Measurements from ENCODE around the gene STX4.

The STX4 gene

GRCh38 chr16:31083081-31083480, 49.7 kb downstream of the STX4 start:
- no peak overlapping the region for H3K4me3 ChIP-seq (ENCODE audit: low read depth in 1 of 2, low read length in 2 of 2)
- H3K9ac ChIP-seq (ENCODE audit: low read length) = no peak overlapping the region
- H3K4me1 ChIP-seq (ENCODE audit: insufficient read depth, low read length) = no peaks in the 10 kb centered on the region
- no peak overlapping the region for H3K27ac ChIP-seq (ENCODE audit: low read depth, low read length)
- H3K36me3 ChIP-seq (ENCODE audit: insufficient read depth, low read length) = peaks cover 53% of the 10 kb centered on the region
- no peaks in the 10 kb centered on the region for H3K27me3 ChIP-seq (ENCODE audit: control insufficient read depth in 1 of 2, insufficient read depth in 2 of 2, low read length in 2 of 2)
- H3K9me3 ChIP-seq (ENCODE audit: low read length) = no peaks in the 10 kb centered on the region

DNA sequence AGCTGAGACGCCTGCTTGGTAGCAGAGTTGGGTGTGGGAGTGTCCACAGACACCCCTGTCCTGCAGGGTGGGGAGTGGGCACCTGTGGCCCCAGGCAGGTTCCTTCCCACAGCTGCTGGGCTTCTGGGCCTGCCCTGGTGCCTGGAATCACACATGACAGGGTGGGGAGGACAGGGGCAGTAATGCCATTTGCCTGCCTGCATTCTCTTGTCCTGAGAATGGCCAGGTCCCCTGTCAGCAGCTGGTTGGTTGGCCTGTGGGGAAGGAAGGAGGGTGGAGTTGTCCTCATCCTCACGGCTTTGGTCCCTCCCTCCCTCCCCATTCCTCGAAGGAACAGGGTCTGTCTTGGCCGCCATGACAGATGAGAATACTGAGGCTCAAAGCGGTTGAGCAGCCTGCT, 50.2 kb downstream of the STX4 start:
- no peak overlapping the region for H3K27ac ChIP-seq (ENCODE audit: low read depth, low read length)
- peaks cover 49% of the 10 kb centered on the region for H3K36me3 ChIP-seq (ENCODE audit: insufficient read depth, low read length)
- no peaks in the 10 kb centered on the region for H3K4me1 ChIP-seq (ENCODE audit: insufficient read depth, low read length)
- H3K27me3 ChIP-seq (ENCODE audit: control insufficient read depth in 1 of 2, insufficient read depth in 2 of 2, low read length in 2 of 2) = no peaks in the 10 kb centered on the region
- H3K9ac ChIP-seq (ENCODE audit: low read length) = no peak overlapping the region
- no peak overlapping the region for H3K4me3 ChIP-seq (ENCODE audit: low read depth in 1 of 2, low read length in 2 of 2)
- H3K9me3 ChIP-seq (ENCODE audit: low read length) = no peaks in the 10 kb centered on the region

DNA sequence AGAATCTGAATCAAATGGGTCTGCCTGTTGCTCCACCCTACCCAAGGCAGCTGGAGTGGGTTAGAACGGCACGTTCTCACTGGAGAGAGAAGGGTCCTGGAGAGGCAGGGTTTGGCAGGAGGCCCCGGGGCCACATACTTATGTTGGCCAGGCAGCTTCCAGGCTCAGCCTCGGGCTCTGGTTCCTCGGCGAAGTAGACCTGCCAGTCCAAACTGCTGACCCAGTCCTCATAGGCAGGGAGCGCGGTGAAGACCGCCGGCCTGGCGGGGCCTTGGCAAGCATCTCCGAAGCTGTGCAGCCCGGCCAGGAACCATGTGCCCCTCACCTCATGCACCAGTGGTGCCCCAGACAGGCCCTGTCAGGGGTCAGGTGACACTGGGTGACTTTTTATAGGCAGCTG, 50.6 kb downstream of the STX4 start:
- no peaks in the 10 kb centered on the region for H3K27me3 ChIP-seq (ENCODE audit: control insufficient read depth in 1 of 2, insufficient read depth in 2 of 2, low read length in 2 of 2)
- H3K9ac ChIP-seq (ENCODE audit: low read length) = no peak overlapping the region
- peaks cover 44% of the 10 kb centered on the region for H3K36me3 ChIP-seq (ENCODE audit: insufficient read depth, low read length)
- no peak overlapping the region for H3K4me3 ChIP-seq (ENCODE audit: low read depth in 1 of 2, low read length in 2 of 2)
- no peaks in the 10 kb centered on the region for H3K9me3 ChIP-seq (ENCODE audit: low read length)
- no peak overlapping the region for H3K27ac ChIP-seq (ENCODE audit: low read depth, low read length)
- H3K4me1 ChIP-seq (ENCODE audit: insufficient read depth, low read length) = no peaks in the 10 kb centered on the region

GRCh38 chr16:31084584-31085302, 51.4 kb downstream of the STX4 start:
- Histone ChIP-seq H3K27me3 (ENCODE audit: control insufficient read depth in 1 of 2, insufficient read depth in 2 of 2, low read length in 2 of 2) (no peaks in the 10 kb centered on the region), H3K27ac (ENCODE audit: low read depth, low read length) (no peak overlapping the region), H3K4me3 (ENCODE audit: low read depth in 1 of 2, low read length in 2 of 2) (no peak overlapping the region), H3K36me3 (ENCODE audit: insufficient read depth, low read length) (peaks cover 37% of the 10 kb centered on the region), H3K9me3 (ENCODE audit: low read length) (no peaks in the 10 kb centered on the region), H3K9ac (ENCODE audit: low read length) (no peak overlapping the region), H3K4me1 (ENCODE audit: insufficient read depth, low read length) (no peaks in the 10 kb centered on the region)

GRCh38 chr16:31085411-31085810, 52.1 kb downstream of the STX4 start:
- peaks cover 32% of the 10 kb centered on the region for H3K36me3 ChIP-seq (ENCODE audit: insufficient read depth, low read length)
- no peaks in the 10 kb centered on the region for H3K9me3 ChIP-seq (ENCODE audit: low read length)
- H3K27me3 ChIP-seq (ENCODE audit: control insufficient read depth in 1 of 2, insufficient read depth in 2 of 2, low read length in 2 of 2) = no peaks in the 10 kb centered on the region
- no peak overlapping the region for H3K27ac ChIP-seq (ENCODE audit: low read depth, low read length)
- H3K4me3 ChIP-seq (ENCODE audit: low read depth in 1 of 2, low read length in 2 of 2) = no peak overlapping the region
- H3K9ac ChIP-seq (ENCODE audit: low read length) = no peak overlapping the region
- H3K4me1 ChIP-seq (ENCODE audit: insufficient read depth, low read length) = no peaks in the 10 kb centered on the region

DNA sequence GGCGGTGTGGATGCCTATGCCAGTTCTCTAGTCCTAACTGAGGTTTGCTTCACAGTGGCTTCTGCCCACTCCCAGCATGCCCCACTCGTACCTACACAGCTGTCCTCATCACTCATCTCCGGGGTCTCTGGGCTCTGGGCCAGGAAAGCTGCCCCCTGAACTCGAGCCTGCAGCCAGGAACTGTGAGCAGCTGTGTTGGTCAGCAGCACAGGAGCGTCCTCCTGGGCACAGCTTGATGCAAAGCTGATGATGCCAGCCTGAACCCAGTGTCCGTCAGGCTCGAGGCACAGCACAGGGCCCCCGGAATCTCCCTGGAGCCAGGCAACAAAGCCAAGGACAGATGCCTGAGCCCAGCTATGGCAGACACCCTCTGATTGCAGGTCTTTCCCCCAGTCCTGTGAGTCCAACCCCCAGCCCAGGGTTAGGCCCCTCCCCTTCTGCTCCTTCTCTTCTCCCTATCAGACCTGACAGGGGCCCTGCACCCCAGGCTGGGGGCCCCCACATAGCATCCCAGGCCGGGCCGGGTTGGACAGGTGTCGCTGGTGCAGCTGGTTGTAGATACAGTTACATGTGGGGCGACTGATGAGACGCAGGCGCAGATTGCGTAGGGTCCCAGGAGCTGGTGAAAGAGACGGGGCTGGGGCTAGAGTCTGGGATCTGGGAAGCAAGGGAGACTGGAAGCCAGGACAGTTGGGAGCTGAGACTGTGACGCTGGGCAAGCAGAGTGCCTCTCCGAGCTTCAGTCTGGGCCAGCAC, 52.7 kb downstream of the STX4 start:
- Histone ChIP-seq H3K9me3 (ENCODE audit: low read length) (no peaks in the 10 kb centered on the region), H3K27ac (ENCODE audit: low read depth, low read length) (no peak overlapping the region), H3K4me3 (ENCODE audit: low read depth in 1 of 2, low read length in 2 of 2) (no peak overlapping the region), H3K9ac (ENCODE audit: low read length) (no peak overlapping the region), H3K4me1 (ENCODE audit: insufficient read depth, low read length) (no peaks in the 10 kb centered on the region), H3K36me3 (ENCODE audit: insufficient read depth, low read length) (peaks cover 32% of the 10 kb centered on the region), H3K27me3 (ENCODE audit: control insufficient read depth in 1 of 2, insufficient read depth in 2 of 2, low read length in 2 of 2) (no peaks in the 10 kb centered on the region)

- Histone ChIP-seq H3K27me3 (ENCODE audit: control insufficient read depth in 1 of 2, insufficient read depth in 2 of 2, low read length in 2 of 2) (no peaks in the 10 kb centered on the region), H3K9ac (ENCODE audit: low read length) (no peak overlapping the region), H3K36me3 (ENCODE audit: insufficient read depth, low read length) (peaks cover 30% of the 10 kb centered on the region), H3K27ac (ENCODE audit: low read depth, low read length) (no peak overlapping the region), H3K9me3 (ENCODE audit: low read length) (no peaks in the 10 kb centered on the region), H3K4me1 (ENCODE audit: insufficient read depth, low read length) (no peaks in the 10 kb centered on the region), H3K4me3 (ENCODE audit: low read depth in 1 of 2, low read length in 2 of 2) (no peak overlapping the region)
Measured at GRCh38 chr16:31086629-31086906, 53.2 kb downstream of the STX4 start.

DNA sequence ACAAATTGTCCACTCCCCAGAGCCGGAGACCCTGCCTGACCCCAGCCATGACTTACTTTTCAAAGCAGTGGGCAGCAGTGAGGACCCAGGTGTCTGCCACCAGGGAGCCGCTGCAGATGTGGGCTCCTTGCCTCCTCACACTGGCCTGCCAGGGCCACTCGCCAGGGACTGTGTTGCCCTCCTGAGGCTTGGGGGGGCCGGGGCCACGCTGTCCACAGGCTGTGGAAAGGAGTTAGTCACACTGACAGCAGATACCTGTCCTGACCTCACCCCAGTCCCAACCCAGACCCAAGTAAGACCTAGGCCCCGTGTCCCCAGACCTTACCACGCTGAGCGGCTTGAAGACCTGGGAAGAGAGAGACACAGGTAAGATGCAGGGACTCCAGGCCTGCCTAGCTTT, 54.1 kb downstream of the STX4 start:
- Histone ChIP-seq H3K36me3 (ENCODE audit: insufficient read depth, low read length) (peaks cover 27% of the 10 kb centered on the region), H3K9ac (ENCODE audit: low read length) (no peak overlapping the region), H3K4me3 (ENCODE audit: low read depth in 1 of 2, low read length in 2 of 2) (no peak overlapping the region), H3K27ac (ENCODE audit: low read depth, low read length) (no peak overlapping the region), H3K4me1 (ENCODE audit: insufficient read depth, low read length) (no peaks in the 10 kb centered on the region), H3K9me3 (ENCODE audit: low read length) (no peaks in the 10 kb centered on the region), H3K27me3 (ENCODE audit: control insufficient read depth in 1 of 2, insufficient read depth in 2 of 2, low read length in 2 of 2) (no peaks in the 10 kb centered on the region)

- Histone ChIP-seq H3K4me1 (ENCODE audit: insufficient read depth, low read length) (peaks cover 3% of the 10 kb centered on the region), H3K27me3 (ENCODE audit: control insufficient read depth in 1 of 2, insufficient read depth in 2 of 2, low read length in 2 of 2) (no peaks in the 10 kb centered on the region), H3K36me3 (ENCODE audit: insufficient read depth, low read length) (peaks cover 27% of the 10 kb centered on the region), H3K9me3 (ENCODE audit: low read length) (no peaks in the 10 kb centered on the region), H3K27ac (ENCODE audit: low read depth, low read length) (no peak overlapping the region), H3K4me3 (ENCODE audit: low read depth in 1 of 2, low read length in 2 of 2) (no peak overlapping the region), H3K9ac (ENCODE audit: low read length) (no peak overlapping the region)
Measured at GRCh38 chr16:31087971-31088370, 54.6 kb downstream of the STX4 start.

DNA sequence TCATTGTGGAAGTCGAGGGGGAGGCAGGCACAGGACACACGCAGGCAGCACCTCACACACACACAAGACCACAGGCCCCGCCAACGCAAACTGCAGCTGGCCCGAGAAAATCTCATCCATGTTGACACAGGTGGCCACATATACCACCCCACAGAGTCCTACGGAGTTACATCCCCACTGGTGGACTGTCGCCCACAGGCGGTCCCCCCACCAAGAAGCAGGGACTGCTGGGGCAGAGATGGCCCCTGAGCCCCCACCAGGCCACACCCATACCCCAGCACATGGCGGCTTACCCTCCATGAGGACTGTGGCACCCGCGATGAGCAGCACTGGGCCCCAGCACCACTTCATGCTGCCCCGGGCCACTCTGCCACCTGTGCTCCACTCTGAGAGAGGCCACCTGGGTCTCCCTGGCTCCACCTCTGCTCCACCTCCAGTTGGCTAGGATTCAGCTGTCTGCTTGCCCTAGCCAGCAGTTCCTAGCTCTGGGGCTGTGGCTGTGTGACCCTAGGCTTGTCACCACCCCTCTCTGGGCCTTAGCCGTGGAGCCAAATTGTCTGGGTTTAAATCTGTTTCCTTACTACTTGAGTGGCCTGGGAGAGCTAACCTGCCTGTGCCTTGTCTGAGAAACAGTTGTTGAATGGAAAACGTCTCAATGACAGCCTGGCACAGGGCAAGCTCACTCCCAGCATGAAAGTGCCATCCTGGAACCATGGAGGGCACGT, 55.3 kb downstream of the STX4 start, which contains the start of gene PRSS53:
Gene PRSS53 (minus strand): TSS at position 485 of the 725 bp plus-strand sequence. CDS start 134 bp downstream, at position 351.
- peaks cover 7% of the 10 kb centered on the region for H3K4me1 ChIP-seq (ENCODE audit: insufficient read depth, low read length)
- H3K27ac ChIP-seq (ENCODE audit: low read depth, low read length) = no peak within 1 kb of the TSS
- H3K9ac ChIP-seq (ENCODE audit: low read length) = no peak within 1 kb of the TSS
- H3K36me3 ChIP-seq (ENCODE audit: insufficient read depth, low read length) = peaks cover 24% of the 10 kb centered on the region
- no peaks in the 10 kb centered on the region for H3K9me3 ChIP-seq (ENCODE audit: low read length)
- H3K27me3 ChIP-seq (ENCODE audit: control insufficient read depth in 1 of 2, insufficient read depth in 2 of 2, low read length in 2 of 2) = no peaks in the 10 kb centered on the region
- no peak within 1 kb of the TSS for H3K4me3 ChIP-seq (ENCODE audit: low read depth in 1 of 2, low read length in 2 of 2)

- Histone ChIP-seq H3K9ac (ENCODE audit: low read length) (no peak overlapping the region), H3K27ac (ENCODE audit: low read depth, low read length) (no peak overlapping the region), H3K36me3 (ENCODE audit: insufficient read depth, low read length) (peaks cover 19% of the 10 kb centered on the region)
Measured at GRCh38 chr16:31089199-31089598, 55.8 kb downstream of the STX4 start.

More at GRCh38 chr16:31089199-31089598, 55.8 kb downstream of the STX4 start:
- no peaks in the 10 kb centered on the region for H3K27me3 ChIP-seq (ENCODE audit: control insufficient read depth in 1 of 2, insufficient read depth in 2 of 2, low read length in 2 of 2)
- H3K4me3 ChIP-seq (ENCODE audit: low read depth in 1 of 2, low read length in 2 of 2) = no peak overlapping the region
- no peaks in the 10 kb centered on the region for H3K9me3 ChIP-seq (ENCODE audit: low read length)
- H3K4me1 ChIP-seq (ENCODE audit: insufficient read depth, low read length) = peaks cover 7% of the 10 kb centered on the region

Measured in muscle layer of colon (tissue), 2 donors.